ENCODE measurements around the gene HIPK1. TPM values are rescaled to one million over a fixed set of nuclear protein-coding genes. Genes with fewer than 3 reads are reported as not detected.

Gene HIPK1
- total RNA-seq, 1 donor: 23.9 TPM

DNA sequence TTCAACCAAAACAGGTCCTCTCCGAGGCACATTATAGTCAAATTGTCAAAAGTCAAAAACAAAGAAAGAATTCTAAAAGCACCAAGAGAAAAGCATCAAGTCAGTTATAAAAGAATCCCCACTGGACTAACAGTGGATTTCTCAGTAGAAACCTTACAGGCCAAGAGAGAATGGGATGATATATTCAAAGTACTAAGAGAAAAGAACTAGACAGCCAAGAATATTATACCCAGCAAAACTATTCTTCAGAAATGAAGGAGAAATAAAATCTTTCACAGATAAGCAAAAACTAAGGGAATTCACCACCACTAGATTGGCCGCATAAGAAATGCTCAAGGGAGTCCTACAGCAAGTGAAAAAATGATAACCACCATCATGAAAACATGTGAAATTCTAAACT, 66.3 kb downstream of the HIPK1 start:
- no peaks in the 10 kb centered on the region for H3K9me3 ChIP-seq (ENCODE audit: low read depth, low read length)
- no peaks in the 10 kb centered on the region for H3K27me3 ChIP-seq (ENCODE audit: insufficient read depth, low read length)
- H4K20me1 ChIP-seq (ENCODE audit: insufficient read depth, low read length): no peaks in the 10 kb centered on the region
- TF ChIP-seq, protein P1, sequence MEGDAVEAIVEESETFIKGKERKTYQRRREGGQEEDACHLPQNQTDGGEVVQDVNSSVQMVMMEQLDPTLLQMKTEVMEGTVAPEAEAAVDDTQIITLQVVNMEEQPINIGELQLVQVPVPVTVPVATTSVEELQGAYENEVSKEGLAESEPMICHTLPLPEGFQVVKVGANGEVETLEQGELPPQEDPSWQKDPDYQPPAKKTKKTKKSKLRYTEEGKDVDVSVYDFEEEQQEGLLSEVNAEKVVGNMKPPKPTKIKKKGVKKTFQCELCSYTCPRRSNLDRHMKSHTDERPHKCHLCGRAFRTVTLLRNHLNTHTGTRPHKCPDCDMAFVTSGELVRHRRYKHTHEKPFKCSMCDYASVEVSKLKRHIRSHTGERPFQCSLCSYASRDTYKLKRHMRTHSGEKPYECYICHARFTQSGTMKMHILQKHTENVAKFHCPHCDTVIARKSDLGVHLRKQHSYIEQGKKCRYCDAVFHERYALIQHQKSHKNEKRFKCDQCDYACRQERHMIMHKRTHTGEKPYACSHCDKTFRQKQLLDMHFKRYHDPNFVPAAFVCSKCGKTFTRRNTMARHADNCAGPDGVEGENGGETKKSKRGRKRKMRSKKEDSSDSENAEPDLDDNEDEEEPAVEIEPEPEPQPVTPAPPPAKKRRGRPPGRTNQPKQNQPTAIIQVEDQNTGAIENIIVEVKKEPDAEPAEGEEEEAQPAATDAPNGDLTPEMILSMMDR (IDR thresholded peaks at IDR 0.05; ENCODE audit: extremely low read depth, low read depth, low read length): no peak
- no peak for DNase-seq (ENCODE audit: insufficient read length, low spot score, missing footprints)
- no peaks in the 10 kb centered on the region for H3K36me3 ChIP-seq (ENCODE audit: insufficient read depth, low read length)
- H3K27ac ChIP-seq (ENCODE audit: low read depth, low read length): no peak overlapping the region
- H3K4me3 ChIP-seq (ENCODE audit: insufficient read depth, low read length): no peak overlapping the region
- H3K4me2 ChIP-seq (ENCODE audit: insufficient read depth, low read length): no peak overlapping the region
- H3K4me1 ChIP-seq (ENCODE audit: insufficient read depth, low read length): no peaks in the 10 kb centered on the region
- no peaks in the 10 kb centered on the region for H3K79me2 ChIP-seq (ENCODE audit: insufficient read depth, low read length)
- H2AFZ ChIP-seq (ENCODE audit: low read length): no peak overlapping the region

DNA sequence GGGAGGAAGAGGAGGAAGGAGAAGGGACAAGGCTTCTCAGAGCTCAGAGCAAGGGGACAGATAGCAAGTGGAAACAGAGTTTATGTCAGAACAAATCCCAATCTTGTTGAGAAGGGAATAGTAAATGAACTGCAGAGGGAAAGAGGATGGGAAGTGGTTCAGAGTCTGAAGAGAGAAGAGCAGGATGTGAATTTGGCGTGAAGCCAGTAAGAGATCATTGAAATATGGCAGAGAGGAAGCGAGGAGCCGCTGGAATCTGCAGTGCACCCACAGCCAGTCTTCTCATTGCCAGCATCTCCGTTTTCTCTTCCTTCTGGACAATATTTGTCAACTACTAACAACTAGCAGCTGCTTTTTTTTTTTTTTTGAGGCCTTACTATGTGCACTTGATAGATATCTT, 69.2 kb downstream of the HIPK1 start:
- Histone ChIP-seq H4K20me1 (ENCODE audit: insufficient read depth, low read length) (no peaks in the 10 kb centered on the region), H3K27ac (ENCODE audit: low read depth, low read length) (no peak overlapping the region), H3K79me2 (ENCODE audit: insufficient read depth, low read length) (no peaks in the 10 kb centered on the region), H3K4me2 (ENCODE audit: insufficient read depth, low read length) (no peak overlapping the region), H3K36me3 (ENCODE audit: insufficient read depth, low read length) (no peaks in the 10 kb centered on the region), H3K4me1 (ENCODE audit: insufficient read depth, low read length) (peaks cover 5% of the 10 kb centered on the region), H3K27me3 (ENCODE audit: insufficient read depth, low read length) (no peaks in the 10 kb centered on the region), H2AFZ (ENCODE audit: low read length) (no peak overlapping the region), H3K4me3 (ENCODE audit: insufficient read depth, low read length) (no peak overlapping the region), H3K9me3 (ENCODE audit: low read depth, low read length) (no peaks in the 10 kb centered on the region)
- TF ChIP-seq, protein P1 (IDR thresholded peaks at IDR 0.05; ENCODE audit: extremely low read depth, low read depth, low read length): no peak
- DNase-seq (ENCODE audit: insufficient read length, low spot score, missing footprints): no peak

DNA sequence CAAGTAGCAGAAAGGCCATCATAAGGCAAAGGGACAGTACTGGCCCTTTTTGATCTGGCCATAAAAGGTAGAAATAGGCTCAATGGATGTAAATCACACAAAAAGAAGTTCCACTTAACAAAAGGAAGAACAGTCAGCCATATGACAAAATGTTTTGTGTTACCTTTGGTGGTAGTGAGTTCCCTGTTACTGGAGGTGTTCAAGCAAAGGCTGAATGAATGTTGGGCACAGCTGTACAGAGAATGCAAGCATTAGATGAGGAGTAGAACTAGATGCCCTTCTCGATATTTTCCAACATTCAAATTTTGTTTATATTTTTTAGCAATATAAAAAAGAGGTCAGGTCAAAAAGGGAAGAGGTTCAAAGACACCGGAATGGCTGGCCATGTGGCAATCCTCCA, 70.1 kb downstream of the HIPK1 start:
- no peaks in the 10 kb centered on the region for H4K20me1 ChIP-seq (ENCODE audit: insufficient read depth, low read length)
- no peaks in the 10 kb centered on the region for H3K36me3 ChIP-seq (ENCODE audit: insufficient read depth, low read length)
- DNase-seq (ENCODE audit: insufficient read length, low spot score, missing footprints): no peak
- H3K9me3 ChIP-seq (ENCODE audit: low read depth, low read length): no peaks in the 10 kb centered on the region
- no peaks in the 10 kb centered on the region for H3K79me2 ChIP-seq (ENCODE audit: insufficient read depth, low read length)
- no peak overlapping the region for H3K4me2 ChIP-seq (ENCODE audit: insufficient read depth, low read length)
- TF ChIP-seq, protein P1 (IDR thresholded peaks at IDR 0.05; ENCODE audit: extremely low read depth, low read depth, low read length): no peak
- no peak overlapping the region for H3K4me3 ChIP-seq (ENCODE audit: insufficient read depth, low read length)
- H3K27ac ChIP-seq (ENCODE audit: low read depth, low read length): no peak overlapping the region
- peaks cover 5% of the 10 kb centered on the region for H3K4me1 ChIP-seq (ENCODE audit: insufficient read depth, low read length)
- H2AFZ ChIP-seq (ENCODE audit: low read length): no peak overlapping the region
- H3K27me3 ChIP-seq (ENCODE audit: insufficient read depth, low read length): no peaks in the 10 kb centered on the region

DNA sequence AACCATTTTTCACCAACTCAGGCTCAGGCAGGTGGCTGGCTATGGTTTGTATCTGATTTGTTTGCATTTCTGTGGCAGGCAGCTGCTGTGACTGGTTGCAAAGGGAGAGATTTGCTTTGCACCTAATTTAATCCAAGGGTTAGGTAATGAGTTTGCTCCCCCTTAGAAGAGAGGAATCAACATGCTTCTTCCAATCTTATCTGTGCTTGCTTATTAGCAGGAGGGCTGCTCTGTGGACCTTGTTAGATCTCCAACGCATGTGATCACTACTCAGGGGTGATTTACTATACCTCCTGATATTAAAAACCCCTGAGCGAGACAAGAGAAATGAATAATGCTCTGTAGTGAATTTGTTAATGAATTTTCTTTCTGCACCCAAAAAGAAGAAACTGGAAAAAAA, 70.7 kb downstream of the HIPK1 start:
- H3K79me2 ChIP-seq (ENCODE audit: insufficient read depth, low read length): no peaks in the 10 kb centered on the region
- peaks cover 5% of the 10 kb centered on the region for H3K4me1 ChIP-seq (ENCODE audit: insufficient read depth, low read length)
- no peaks in the 10 kb centered on the region for H3K36me3 ChIP-seq (ENCODE audit: insufficient read depth, low read length)
- no peaks in the 10 kb centered on the region for H3K27me3 ChIP-seq (ENCODE audit: insufficient read depth, low read length)
- H3K4me3 ChIP-seq (ENCODE audit: insufficient read depth, low read length): no peak overlapping the region
- H3K9me3 ChIP-seq (ENCODE audit: low read depth, low read length): no peaks in the 10 kb centered on the region
- H2AFZ ChIP-seq (ENCODE audit: low read length): no peak overlapping the region
- no peak overlapping the region for H3K27ac ChIP-seq (ENCODE audit: low read depth, low read length)
- H3K4me2 ChIP-seq (ENCODE audit: insufficient read depth, low read length): no peak overlapping the region
- DNase-seq (ENCODE audit: insufficient read length, low spot score, missing footprints): no peak
- TF ChIP-seq, protein P1 (IDR thresholded peaks at IDR 0.05; ENCODE audit: extremely low read depth, low read depth, low read length): no peak
- no peaks in the 10 kb centered on the region for H4K20me1 ChIP-seq (ENCODE audit: insufficient read depth, low read length)
